Prostate gland (tissue), 2 donors: ENCODE measurements around the gene CAMTA2.

ENCODE experiments used
- CTCF ChIP-seq, 4 experiments: fragments of 200-600 bp in 2 of 4; fragments of 450-650 bp in 2 of 4; sonication (generic) in 2 of 4; IDR thresholded peaks; 1 replicate in 3 of 4; 2 replicates in 1 of 4; pipeline ENCODE4 v1.5.1; 2016 to 2019; ENCODE audit warnings: antibody characterized with exemption in 4 of 4, mild to moderate bottlenecking in 2 of 4, moderate library complexity in 2 of 4
- POLR2A ChIP-seq: fragments of 450-650 bp; IDR thresholded peaks from one replicate; pipeline ENCODE4 v1.6.1; 2016; ENCODE audit warnings: antibody characterized with exemption, mild to moderate bottlenecking
- POLR2AphosphoS5 ChIP-seq: sonication (generic); formaldehyde crosslinking; IDR thresholded peaks from one replicate; pipeline ENCODE4 v1.6.1; 2017; ENCODE audit warnings: antibody characterized with exemption

GRCh38 chr17:5027916-5028315 is 40.4 kb upstream of the CAMTA2 start:
- TF ChIP-seq CTCF (IDR thresholded peaks at IDR 0.05), result no peak
- TF ChIP-seq POLR2A, result no peak
- TF ChIP-seq POLR2AphosphoS5, result no peak
